ENCODE data around the gene MAGEB6. TPM values are rescaled to one million over a fixed set of nuclear protein-coding genes. Genes with fewer than 3 reads are reported as not detected.

The MAGEB6 gene
- total and polyA plus RNA-seq, 8 donors: not detected

GRCh38 chrX:26208012-26208411 is 15.8 kb downstream of the MAGEB6 start:
- 41 to 60% (median 44%) methylated on average over 3 of the region's 3 CpGs for WGBS, 5 donors
- no peaks in the 10 kb centered on the region for H3K9me3 ChIP-seq
- no peak overlapping the region for H3K4me3 ChIP-seq

DNA sequence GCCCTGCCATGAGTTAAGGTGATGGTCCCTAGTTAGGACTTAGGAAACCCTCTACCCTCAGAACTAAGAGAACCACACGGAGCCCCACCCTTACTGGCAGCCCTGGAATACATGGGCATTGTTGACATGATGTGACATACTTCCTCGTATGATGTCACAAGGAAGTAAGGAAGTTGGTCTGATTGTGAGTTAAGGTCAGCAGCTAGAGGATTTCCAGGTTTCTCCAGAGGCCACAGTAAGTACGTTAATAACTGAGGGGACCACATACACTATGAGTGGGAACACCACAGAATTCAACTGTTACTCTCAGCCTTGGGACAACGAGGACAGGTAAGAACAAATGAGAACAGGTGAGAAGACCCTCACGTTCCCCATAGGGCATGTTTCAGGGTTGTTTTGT is 23.6 kb downstream of the MAGEB6 start, which contains the start of gene MAGEB5:
MAGEB5 (plus strand) TSS at position 301 of the 400 bp plus-strand sequence. CDS start 1,133 bp downstream, outside the sequence.
- no peak for TF ChIP-seq POLR2A (IDR thresholded peaks at IDR 0.05)
- TF ChIP-seq POLR2AphosphoS5 (IDR thresholded peaks at IDR 0.05): no peak
- TF ChIP-seq, protein P1, sequence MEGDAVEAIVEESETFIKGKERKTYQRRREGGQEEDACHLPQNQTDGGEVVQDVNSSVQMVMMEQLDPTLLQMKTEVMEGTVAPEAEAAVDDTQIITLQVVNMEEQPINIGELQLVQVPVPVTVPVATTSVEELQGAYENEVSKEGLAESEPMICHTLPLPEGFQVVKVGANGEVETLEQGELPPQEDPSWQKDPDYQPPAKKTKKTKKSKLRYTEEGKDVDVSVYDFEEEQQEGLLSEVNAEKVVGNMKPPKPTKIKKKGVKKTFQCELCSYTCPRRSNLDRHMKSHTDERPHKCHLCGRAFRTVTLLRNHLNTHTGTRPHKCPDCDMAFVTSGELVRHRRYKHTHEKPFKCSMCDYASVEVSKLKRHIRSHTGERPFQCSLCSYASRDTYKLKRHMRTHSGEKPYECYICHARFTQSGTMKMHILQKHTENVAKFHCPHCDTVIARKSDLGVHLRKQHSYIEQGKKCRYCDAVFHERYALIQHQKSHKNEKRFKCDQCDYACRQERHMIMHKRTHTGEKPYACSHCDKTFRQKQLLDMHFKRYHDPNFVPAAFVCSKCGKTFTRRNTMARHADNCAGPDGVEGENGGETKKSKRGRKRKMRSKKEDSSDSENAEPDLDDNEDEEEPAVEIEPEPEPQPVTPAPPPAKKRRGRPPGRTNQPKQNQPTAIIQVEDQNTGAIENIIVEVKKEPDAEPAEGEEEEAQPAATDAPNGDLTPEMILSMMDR (IDR thresholded peaks at IDR 0.05): no peak
- no peak for TF ChIP-seq EP300 (IDR thresholded peaks at IDR 0.05)

More at GRCh38 chrX:26208012-26208411, 15.8 kb downstream of the MAGEB6 start:
- no peak for TF ChIP-seq EP300 (IDR thresholded peaks at IDR 0.05)
- TF ChIP-seq, protein P1 (IDR thresholded peaks at IDR 0.05): no peak
- TF ChIP-seq POLR2A (IDR thresholded peaks at IDR 0.05): no peak
- TF ChIP-seq POLR2AphosphoS5 (IDR thresholded peaks at IDR 0.05): no peak
- Histone ChIP-seq H3K27ac (no peak overlapping the region), H3K27me3 (no peaks in the 10 kb centered on the region), H3K36me3 (no peaks in the 10 kb centered on the region), H3K4me1 (no peaks in the 10 kb centered on the region)
- intact Hi-C loops (cut with DNase I; ENCODE audit: low total_unique reads): no loop called here
- no peak for DNase-seq

DNA sequence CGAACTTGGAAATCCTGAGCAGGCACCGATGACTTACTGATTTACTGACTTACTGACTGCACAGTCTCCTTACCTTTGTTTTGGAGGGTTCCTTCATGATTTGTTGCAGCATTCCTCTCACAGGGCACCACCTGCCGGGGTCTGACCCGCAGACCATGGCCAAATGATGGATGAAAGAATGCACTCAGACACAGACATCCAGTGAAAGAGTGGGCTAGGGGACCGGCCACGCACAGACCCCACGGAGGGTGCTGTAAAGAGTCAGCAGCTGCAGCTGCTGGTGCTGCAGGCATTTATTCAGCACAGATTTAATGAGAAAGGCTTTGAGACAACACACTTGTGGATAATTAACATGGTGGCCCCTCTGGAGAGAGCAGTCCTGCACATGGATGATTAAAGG is 27.1 kb downstream of the MAGEB6 start:
- H3K4me3 ChIP-seq: no peak overlapping the region
- no peaks in the 10 kb centered on the region for H3K36me3 ChIP-seq
- TF ChIP-seq POLR2A (IDR thresholded peaks at IDR 0.05) (no peak), EP300 (IDR thresholded peaks at IDR 0.05) (no peak), POLR2AphosphoS5 (IDR thresholded peaks at IDR 0.05) (no peak)
- TF ChIP-seq, protein P1 (IDR thresholded peaks at IDR 0.05): no peak
- intact Hi-C loops (cut with DNase I; ENCODE audit: low total_unique reads): no loop called here
- no peak overlapping the region for H3K27ac ChIP-seq
- no peaks in the 10 kb centered on the region for H3K4me1 ChIP-seq
- H3K9me3 ChIP-seq: no peaks in the 10 kb centered on the region
- no peak for DNase-seq
- 51 to 88% (median 76%) methylated on average over 4 to 7 of the region's 7 CpGs for WGBS, 5 donors
- H3K27me3 ChIP-seq: no peaks in the 10 kb centered on the region

More for the DNA sequence above, 23.6 kb downstream of the MAGEB6 start, which contains the start of gene MAGEB5:
- no peak within 1 kb of the TSS for H3K27ac ChIP-seq
- H3K27me3 ChIP-seq: no peaks in the 10 kb centered on the region
- no peaks in the 10 kb centered on the region for H3K4me1 ChIP-seq
- no peaks in the 10 kb centered on the region for H3K36me3 ChIP-seq
- intact Hi-C loops (cut with DNase I; ENCODE audit: low total_unique reads): no loop called here
- no peak for DNase-seq
- no peak within 1 kb of the TSS for H3K4me3 ChIP-seq
- no peaks in the 10 kb centered on the region for H3K9me3 ChIP-seq
- 52 to 71% (median 67%) methylated on average over 4 to 5 of the region's 5 CpGs for WGBS, 5 donors

DNA sequence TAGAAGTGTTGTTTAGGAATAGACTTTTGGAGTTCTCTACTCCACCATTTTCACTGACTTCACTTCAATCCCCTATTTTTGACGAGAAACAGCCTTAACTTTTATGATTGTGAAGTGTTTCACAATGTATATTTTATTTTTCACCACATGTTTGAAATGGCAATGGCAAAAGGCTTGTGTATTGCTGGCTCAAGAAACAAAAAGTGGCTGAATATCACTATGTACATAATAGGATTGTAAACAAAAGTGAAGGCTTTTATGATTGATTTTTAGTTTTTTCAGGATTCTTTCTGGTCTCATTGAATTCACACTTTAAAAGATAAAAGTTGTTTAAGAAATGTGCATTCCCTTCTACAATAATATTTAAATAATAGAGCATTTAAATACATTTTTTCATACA is 41.9 kb downstream of the MAGEB6 start:
- WGBS, 5 donors: 16 to 40% (median 30%) methylated on average over 1 of the region's 1 CpG
- no peak for DNase-seq
- intact Hi-C loops (cut with DNase I; ENCODE audit: low total_unique reads): no loop called here
- Histone ChIP-seq H3K27ac (no peak overlapping the region), H3K9me3 (no peaks in the 10 kb centered on the region), H3K36me3 (no peaks in the 10 kb centered on the region), H3K27me3 (no peaks in the 10 kb centered on the region), H3K4me1 (no peaks in the 10 kb centered on the region), H3K4me3 (no peak overlapping the region)
- no peak for TF ChIP-seq POLR2AphosphoS5 (IDR thresholded peaks at IDR 0.05)
- TF ChIP-seq, protein P1 (IDR thresholded peaks at IDR 0.05): no peak

Other genes starting within 250 kb of the MAGEB6 start
- not detected for gene MAGEB18, start 54.1 kb upstream of the MAGEB6 start, total RNA-seq
- not detected for gene MAGEB18, start 54.1 kb upstream of the MAGEB6 start, polyA plus RNA-seq
- gene MAGEB6B, start 31.8 kb upstream of the MAGEB6 start, total RNA-seq: not detected
- not detected for gene MAGEB6B, start 31.8 kb upstream of the MAGEB6 start, polyA plus RNA-seq
- gene MAGEB5, start 23.7 kb downstream of the MAGEB6 start, total RNA-seq: not detected
- gene MAGEB5, start 23.7 kb downstream of the MAGEB6 start, polyA plus RNA-seq: not detected